Neural progenitor cell (in vitro differentiated cells): Measurements from ENCODE around the gene MYRIP. TPM values are rescaled to one million over a fixed set of nuclear protein-coding genes. Genes with fewer than 3 reads are reported as not detected.

Experiments used
- DNase-seq: peaks from one replicate; pipeline ENCODE4 v3.0.0-alpha.2; 2016; ENCODE audit warnings: low spot score
- H2AFZ ChIP-seq: fragments of 200-600 bp; sonication (generic); replicated peaks from 2 replicates; pipeline ENCODE4 v1.6.1; 2016; ENCODE audit warnings: antibody characterized with exemption
- H3F3A ChIP-seq: fragments of 200-600 bp; sonication (generic); 2 replicates; pipeline ENCODE4 v1.6.1; 2016; ENCODE audit warnings: antibody characterized with exemption, low read depth
- H3K27ac ChIP-seq: fragments of 200-600 bp; sonication (generic); 2 replicates; pipeline ENCODE4 v1.5.1; 2016; ENCODE audit warnings: mild to moderate bottlenecking
- H3K27me3 ChIP-seq: fragments of 200-600 bp; sonication (generic); 2 replicates; pipeline ENCODE4 v1.6.1; 2016; ENCODE audit warnings: mild to moderate bottlenecking, moderate library complexity
- H3K36me3 ChIP-seq: fragments of 200-600 bp; sonication (generic); 2 replicates; pipeline ENCODE4 v1.5.1; 2016
- H3K4me1 ChIP-seq: fragments of 200-600 bp; sonication (generic); 2 replicates; pipeline ENCODE4 v1.6.1; 2016; ENCODE audit warnings: mixed run types
- H3K4me2 ChIP-seq: fragments of 200-600 bp; sonication (generic); 2 replicates; pipeline ENCODE4 v1.6.1; 2016
- H3K4me3 ChIP-seq: fragments of 200-600 bp; sonication (generic); 2 replicates; pipeline ENCODE4 v1.5.1; 2016
- H3K79me2 ChIP-seq: fragments of 200-600 bp; sonication (generic); 2 replicates; pipeline ENCODE4 v1.6.1; 2016; ENCODE audit warnings: low read depth
- H3K9ac ChIP-seq: fragments of 200-600 bp; sonication (generic); 2 replicates; pipeline ENCODE4 v1.6.1; 2016
- H3K9me3 ChIP-seq: fragments of 200-600 bp; sonication (generic); 2 replicates; pipeline ENCODE4 v1.5.1; 2016; ENCODE audit warnings: low read depth
- H4K20me1 ChIP-seq: fragments of 200-600 bp; sonication (generic); 2 replicates; pipeline ENCODE4 v1.6.1; 2016; ENCODE audit warnings: low read depth
- H3K27ac Mint-ChIP-seq: 3 replicates; pipeline ENCODE4 v1.8.0; 2021; ENCODE audit warnings: mixed read lengths
- H3K27me3 Mint-ChIP-seq: 2 replicates; pipeline ENCODE4 v1.8.0; 2022; ENCODE audit warnings: low read depth, mild to moderate bottlenecking, inconsistent platforms, moderate library complexity, mixed read lengths; ENCODE audit not compliant: insufficient read depth
- H3K36me3 Mint-ChIP-seq: 3 replicates; pipeline ENCODE4 v1.8.0; 2021; ENCODE audit warnings: mixed read lengths
- H3K4me1 Mint-ChIP-seq: 3 replicates; pipeline ENCODE4 v1.8.0; 2021; ENCODE audit warnings: mixed read lengths
- H3K4me3 Mint-ChIP-seq: 3 replicates; pipeline ENCODE4 v1.8.0; 2021; ENCODE audit warnings: mild to moderate bottlenecking, moderate library complexity, mixed read lengths
- H3K9me3 Mint-ChIP-seq: 3 replicates; pipeline ENCODE4 v1.8.0; 2020; ENCODE audit warnings: mixed read lengths
- EZH2 ChIP-seq: fragments of 200-600 bp; sonication (generic); IDR thresholded peaks from 2 replicates; pipeline ENCODE4 v1.6.1; 2017; ENCODE audit warnings: antibody characterized with exemption, mild to moderate bottlenecking, moderate library complexity
- EZH2phosphoT487 ChIP-seq: fragments of 200-600 bp; sonication (generic); IDR thresholded peaks from 2 replicates; pipeline ENCODE4 v1.6.1; 2017; ENCODE audit warnings: antibody characterized with exemption
- total RNA-seq: library from RNA; depleted of rRNA; stranded (reverse); fragments of >200 nt; gene quantifications from 2 replicates; pipeline ENCODE4 v1.2.3, GENCODE V29; 2015; ENCODE audit warnings: low replicate concordance
- TF ChIP-seq, protein P1 (sequence below): fragments of 200-600 bp; sonication (generic); IDR thresholded peaks from 2 replicates; pipeline ENCODE4 v1.5.1; 2017; ENCODE audit warnings: antibody characterized with exemption, mild to moderate bottlenecking

Gene MYRIP
- total RNA-seq, 1 donor from 2014 or later = 0.62 TPM

DNA sequence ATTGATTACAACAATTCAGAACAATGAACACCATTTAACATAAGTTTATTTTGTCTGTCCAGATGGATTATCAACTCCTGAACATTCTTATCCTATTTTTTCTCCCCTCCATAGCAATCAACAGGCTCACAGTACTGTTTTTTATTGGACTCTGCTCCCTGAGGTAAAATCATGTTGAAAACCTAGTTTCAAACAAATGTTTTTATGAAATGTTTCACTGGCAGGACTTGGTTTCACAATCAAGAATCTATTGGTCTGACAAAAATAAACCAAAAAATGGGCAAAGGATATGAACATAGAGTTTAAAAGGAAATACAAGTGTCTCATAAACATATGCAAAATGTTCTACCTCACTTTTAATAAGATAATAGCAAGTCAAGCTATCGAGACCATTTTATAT lies 2.6 kb upstream of the MYRIP start:
- TF ChIP-seq EZH2phosphoT487 = no peak
- TF ChIP-seq EZH2 = no peak
- TF ChIP-seq, protein P1, sequence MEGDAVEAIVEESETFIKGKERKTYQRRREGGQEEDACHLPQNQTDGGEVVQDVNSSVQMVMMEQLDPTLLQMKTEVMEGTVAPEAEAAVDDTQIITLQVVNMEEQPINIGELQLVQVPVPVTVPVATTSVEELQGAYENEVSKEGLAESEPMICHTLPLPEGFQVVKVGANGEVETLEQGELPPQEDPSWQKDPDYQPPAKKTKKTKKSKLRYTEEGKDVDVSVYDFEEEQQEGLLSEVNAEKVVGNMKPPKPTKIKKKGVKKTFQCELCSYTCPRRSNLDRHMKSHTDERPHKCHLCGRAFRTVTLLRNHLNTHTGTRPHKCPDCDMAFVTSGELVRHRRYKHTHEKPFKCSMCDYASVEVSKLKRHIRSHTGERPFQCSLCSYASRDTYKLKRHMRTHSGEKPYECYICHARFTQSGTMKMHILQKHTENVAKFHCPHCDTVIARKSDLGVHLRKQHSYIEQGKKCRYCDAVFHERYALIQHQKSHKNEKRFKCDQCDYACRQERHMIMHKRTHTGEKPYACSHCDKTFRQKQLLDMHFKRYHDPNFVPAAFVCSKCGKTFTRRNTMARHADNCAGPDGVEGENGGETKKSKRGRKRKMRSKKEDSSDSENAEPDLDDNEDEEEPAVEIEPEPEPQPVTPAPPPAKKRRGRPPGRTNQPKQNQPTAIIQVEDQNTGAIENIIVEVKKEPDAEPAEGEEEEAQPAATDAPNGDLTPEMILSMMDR = no peak
- Mint-ChIP-seq H3K4me3 (no peak overlapping the region), H3K4me1 (peaks cover 17% of the 10 kb centered on the region), H3K9me3 (peaks cover 2% of the 10 kb centered on the region), H3K27ac (no peak overlapping the region), H3K27me3 (peaks cover 57% of the 10 kb centered on the region), H3K36me3 (no peaks in the 10 kb centered on the region)
- H3K9me3 ChIP-seq = no peaks in the 10 kb centered on the region
- H3K36me3 ChIP-seq = no peaks in the 10 kb centered on the region
- peaks cover 32% of the 10 kb centered on the region for H3F3A ChIP-seq
- H4K20me1 ChIP-seq = peaks cover 9% of the 10 kb centered on the region
- no peak overlapping the region for H3K9ac ChIP-seq
- peaks cover 68% of the 10 kb centered on the region for H3K27me3 ChIP-seq
- H3K4me2 ChIP-seq = no peak overlapping the region
- peaks cover 14% of the 10 kb centered on the region for H3K4me1 ChIP-seq
- no peak overlapping the region for H3K27ac ChIP-seq
- DNase-seq = no peak
- H3K79me2 ChIP-seq = no peaks in the 10 kb centered on the region
- no peak overlapping the region for H3K4me3 ChIP-seq
- no peak overlapping the region for H2AFZ ChIP-seq

GRCh38 chr3:39808467-39809180 lies 785 bp upstream of the MYRIP start:
- H3K4me1 Mint-ChIP-seq = peaks cover 17% of the 10 kb centered on the region
- Histone ChIP-seq H3K27ac (no peak overlapping the region), H3K4me2 (peak overlapping the region; percentile 94)

DNA sequence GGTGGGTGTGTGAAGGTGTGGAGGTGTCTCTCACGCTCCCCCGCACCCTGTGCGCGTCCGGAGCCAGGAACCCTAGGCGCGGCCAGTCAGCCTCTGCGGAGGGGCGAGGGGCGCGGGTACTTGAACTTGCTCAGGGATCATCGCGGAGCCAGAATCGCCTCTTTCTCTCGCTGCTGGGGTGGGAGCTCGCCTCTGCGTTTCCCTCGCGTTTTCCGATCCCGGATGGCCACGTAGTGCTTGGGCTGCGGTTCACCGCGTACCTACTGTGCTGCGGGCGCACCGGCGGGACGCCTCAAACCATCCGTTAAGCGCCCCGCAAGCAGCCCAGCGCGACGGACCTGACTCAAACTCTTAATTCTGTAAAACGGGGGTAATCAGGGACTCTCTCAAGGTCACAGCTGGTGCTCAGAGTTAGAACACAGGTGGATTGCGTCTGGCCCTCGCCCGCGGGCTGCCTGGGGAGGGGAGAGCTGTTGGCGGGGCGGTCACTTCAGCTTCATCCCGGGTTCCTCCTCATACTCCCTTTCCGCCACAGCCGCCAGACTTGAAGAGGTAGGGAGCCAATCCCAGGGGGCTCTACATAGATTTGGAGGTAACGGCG lies 686 bp downstream of the MYRIP start:
- no peaks in the 10 kb centered on the region for H3K36me3 Mint-ChIP-seq
- peak overlapping the region; percentile 93 for H3K4me3 Mint-ChIP-seq
- H3K79me2 ChIP-seq = no peaks in the 10 kb centered on the region
- peaks cover 75% of the 10 kb centered on the region for H3K27me3 ChIP-seq
- peaks cover 9% of the 10 kb centered on the region for H4K20me1 ChIP-seq
- H2AFZ ChIP-seq = peak overlapping the region; percentile 96
- peak; percentile 37 for DNase-seq
- H3K9me3 ChIP-seq = no peaks in the 10 kb centered on the region
- H3K9ac ChIP-seq = no peak overlapping the region
- H3K9me3 Mint-ChIP-seq = peaks cover 2% of the 10 kb centered on the region
- peaks cover 14% of the 10 kb centered on the region for H3K4me1 ChIP-seq
- H3K4me1 Mint-ChIP-seq = peaks cover 17% of the 10 kb centered on the region
- TF ChIP-seq, protein P1 = no peak
- peak; percentile 93 for TF ChIP-seq EZH2
- TF ChIP-seq EZH2phosphoT487 = peak; percentile 74
- H3K27me3 Mint-ChIP-seq = peaks cover 55% of the 10 kb centered on the region
- H3K4me3 ChIP-seq = peak overlapping the region; percentile 64
- peak overlapping the region; percentile 94 for H3K4me2 ChIP-seq
- no peak overlapping the region for H3K27ac Mint-ChIP-seq
- no peak overlapping the region for H3K27ac ChIP-seq
- H3K36me3 ChIP-seq = no peaks in the 10 kb centered on the region
- peaks cover 32% of the 10 kb centered on the region for H3F3A ChIP-seq

More at GRCh38 chr3:39808467-39809180, 785 bp upstream of the MYRIP start:
- Mint-ChIP-seq H3K9me3 (peaks cover 2% of the 10 kb centered on the region), H3K27me3 (peaks cover 61% of the 10 kb centered on the region), H3K36me3 (no peaks in the 10 kb centered on the region), H3K27ac (no peak overlapping the region), H3K4me3 (peak overlapping the region; percentile 93)
- Histone ChIP-seq H3K4me1 (peaks cover 14% of the 10 kb centered on the region), H3K27me3 (peaks cover 82% of the 10 kb centered on the region), H4K20me1 (peaks cover 9% of the 10 kb centered on the region), H3K36me3 (no peaks in the 10 kb centered on the region), H3K9me3 (no peaks in the 10 kb centered on the region), H3K9ac (no peak overlapping the region), H3F3A (peaks cover 32% of the 10 kb centered on the region), H2AFZ (peak overlapping the region; percentile 95), H3K4me3 (peak overlapping the region; percentile 79), H3K79me2 (no peaks in the 10 kb centered on the region)
- peak; percentile 88 for DNase-seq
- TF ChIP-seq EZH2 (no peak), EZH2phosphoT487 (no peak)
- TF ChIP-seq, protein P1 = no peak
